ENCODE data around the gene SPPL3. TPM values are rescaled to one million over a fixed set of nuclear protein-coding genes. Genes with fewer than 3 reads are reported as not detected.

The SPPL3 gene
- total RNA-seq, 2 donors from 2014 or later: 13.5 to 16.5 TPM

GRCh38 chr12:120832737-120833136 lies 71.4 kb downstream of the SPPL3 start:
- no peaks in the 10 kb centered on the region for H3K27me3 ChIP-seq
- intact Hi-C loops (cut with DNase I): no loop called here
- no peak overlapping the region for H3K27ac ChIP-seq
- ATAC-seq (no peak), DNase-seq (no peak)
- TF ChIP-seq, protein P1, sequence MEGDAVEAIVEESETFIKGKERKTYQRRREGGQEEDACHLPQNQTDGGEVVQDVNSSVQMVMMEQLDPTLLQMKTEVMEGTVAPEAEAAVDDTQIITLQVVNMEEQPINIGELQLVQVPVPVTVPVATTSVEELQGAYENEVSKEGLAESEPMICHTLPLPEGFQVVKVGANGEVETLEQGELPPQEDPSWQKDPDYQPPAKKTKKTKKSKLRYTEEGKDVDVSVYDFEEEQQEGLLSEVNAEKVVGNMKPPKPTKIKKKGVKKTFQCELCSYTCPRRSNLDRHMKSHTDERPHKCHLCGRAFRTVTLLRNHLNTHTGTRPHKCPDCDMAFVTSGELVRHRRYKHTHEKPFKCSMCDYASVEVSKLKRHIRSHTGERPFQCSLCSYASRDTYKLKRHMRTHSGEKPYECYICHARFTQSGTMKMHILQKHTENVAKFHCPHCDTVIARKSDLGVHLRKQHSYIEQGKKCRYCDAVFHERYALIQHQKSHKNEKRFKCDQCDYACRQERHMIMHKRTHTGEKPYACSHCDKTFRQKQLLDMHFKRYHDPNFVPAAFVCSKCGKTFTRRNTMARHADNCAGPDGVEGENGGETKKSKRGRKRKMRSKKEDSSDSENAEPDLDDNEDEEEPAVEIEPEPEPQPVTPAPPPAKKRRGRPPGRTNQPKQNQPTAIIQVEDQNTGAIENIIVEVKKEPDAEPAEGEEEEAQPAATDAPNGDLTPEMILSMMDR (IDR thresholded peaks at IDR 0.05): no peak
- no peak for TF ChIP-seq POLR2A (IDR thresholded peaks at IDR 0.05)
- H3K36me3 ChIP-seq (replicated peaks in 1 of 2; ENCODE audit: insufficient read depth in 1 of 2, low read depth in 2 of 2): no peaks in the 10 kb centered on the region
- H3K4me3 ChIP-seq: no peak overlapping the region
- 87 to 90% methylated on average over 2 of the region's 2 CpGs for WGBS, 2 donors
- H3K4me1 ChIP-seq: peaks cover 26% of the 10 kb centered on the region
- H3K9me3 ChIP-seq: no peaks in the 10 kb centered on the region

GRCh38 chr12:120831648-120832267 lies 72.4 kb downstream of the SPPL3 start:
- Histone ChIP-seq H3K4me3 (no peak overlapping the region), H3K4me1 (peaks cover 31% of the 10 kb centered on the region), H3K36me3 (replicated peaks in 1 of 2; ENCODE audit: insufficient read depth in 1 of 2, low read depth in 2 of 2) (no peaks in the 10 kb centered on the region), H3K9me3 (no peaks in the 10 kb centered on the region), H3K27ac (no peak overlapping the region), H3K27me3 (no peaks in the 10 kb centered on the region)
- intact Hi-C loops (cut with DNase I): no loop called here
- TF ChIP-seq, protein P1 (IDR thresholded peaks at IDR 0.05): no peak
- TF ChIP-seq POLR2A (IDR thresholded peaks at IDR 0.05): no peak
- WGBS, 2 donors: 66 to 68% methylated on average over 2 of the region's 2 CpGs
- ATAC-seq: no peak
- DNase-seq: no peak

- Histone ChIP-seq H3K27ac (no peak overlapping the region), H3K4me1 (peaks cover 31% of the 10 kb centered on the region), H3K9me3 (no peaks in the 10 kb centered on the region), H3K36me3 (replicated peaks in 1 of 2; ENCODE audit: insufficient read depth in 1 of 2, low read depth in 2 of 2) (no peaks in the 10 kb centered on the region), H3K27me3 (no peaks in the 10 kb centered on the region), H3K4me3 (no peak overlapping the region)
- TF ChIP-seq POLR2A (IDR thresholded peaks at IDR 0.05): no peak
- TF ChIP-seq, protein P1 (IDR thresholded peaks at IDR 0.05): no peak
- intact Hi-C loops (cut with DNase I): no loop called here
- WGBS, 2 donors: 82 to 83% methylated on average over 4 of the region's 4 CpGs
- ATAC-seq: no peak
- no peak for DNase-seq
Measured at GRCh38 chr12:120830966-120831365, 73.2 kb downstream of the SPPL3 start.

DNA sequence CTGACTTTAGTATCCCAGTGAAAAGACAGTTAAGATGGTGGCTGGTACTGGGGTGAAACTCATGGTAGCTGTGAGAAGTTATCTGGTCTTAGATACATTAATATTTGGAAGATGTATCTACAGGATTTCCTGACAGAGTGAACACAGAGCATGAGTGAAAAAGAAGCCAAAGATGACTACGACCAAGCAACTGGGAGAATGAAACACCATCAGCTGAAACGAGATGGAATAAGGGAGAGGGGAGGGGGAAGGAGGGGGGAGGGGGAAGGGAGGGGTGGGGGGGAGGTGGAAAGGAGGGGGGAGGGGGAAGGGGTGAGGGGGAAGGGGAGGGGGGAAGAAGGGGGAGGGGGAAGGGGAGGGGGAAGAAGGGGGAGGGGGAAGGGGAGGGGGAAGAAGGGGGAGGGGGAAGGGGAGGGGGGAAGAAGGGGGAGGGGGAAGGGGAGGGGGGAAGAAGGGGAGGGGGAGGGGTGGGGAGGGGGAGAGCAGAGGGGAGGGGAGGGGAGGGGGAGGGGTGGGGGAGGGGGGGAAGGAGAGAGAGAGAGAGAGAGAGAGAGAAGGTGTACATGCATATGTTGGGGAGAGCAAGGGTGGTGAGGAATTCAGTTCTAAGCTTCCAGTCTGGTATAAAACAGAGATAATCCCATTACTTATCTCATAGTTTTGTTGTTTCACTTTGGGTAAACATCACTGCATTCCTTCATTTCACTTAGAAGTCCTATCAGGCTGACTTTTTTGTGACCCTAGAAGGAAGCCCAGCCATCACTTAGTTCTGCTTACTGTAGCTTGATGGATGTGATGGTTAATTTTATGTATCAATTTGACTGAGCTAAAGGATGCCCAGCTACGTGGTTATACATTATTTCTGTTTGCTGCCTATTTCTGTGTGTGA lies 73.9 kb downstream of the SPPL3 start:
- H3K36me3 ChIP-seq (replicated peaks in 1 of 2; ENCODE audit: insufficient read depth in 1 of 2, low read depth in 2 of 2): no peaks in the 10 kb centered on the region
- no peak for ATAC-seq
- no peak for DNase-seq
- no peak overlapping the region for H3K27ac ChIP-seq
- no peak overlapping the region for H3K4me3 ChIP-seq
- WGBS, 2 donors: 69 to 72% methylated on average over 2 of the region's 3 CpGs
- TF ChIP-seq, protein P1 (IDR thresholded peaks at IDR 0.05): no peak
- TF ChIP-seq POLR2A (IDR thresholded peaks at IDR 0.05): no peak
- H3K4me1 ChIP-seq: peaks cover 30% of the 10 kb centered on the region
- intact Hi-C loops (cut with DNase I): no loop called here
- H3K27me3 ChIP-seq: no peaks in the 10 kb centered on the region
- H3K9me3 ChIP-seq: no peaks in the 10 kb centered on the region
